Measurements from ENCODE around the gene PTPRD. TPM values are rescaled to one million over a fixed set of nuclear protein-coding genes. Genes with fewer than 3 reads are reported as not detected.

PTPRD gene
- total RNA-seq, 3 donors from 2014 or later: 2.9 to 5.4 (median 3.6) TPM

DNA sequence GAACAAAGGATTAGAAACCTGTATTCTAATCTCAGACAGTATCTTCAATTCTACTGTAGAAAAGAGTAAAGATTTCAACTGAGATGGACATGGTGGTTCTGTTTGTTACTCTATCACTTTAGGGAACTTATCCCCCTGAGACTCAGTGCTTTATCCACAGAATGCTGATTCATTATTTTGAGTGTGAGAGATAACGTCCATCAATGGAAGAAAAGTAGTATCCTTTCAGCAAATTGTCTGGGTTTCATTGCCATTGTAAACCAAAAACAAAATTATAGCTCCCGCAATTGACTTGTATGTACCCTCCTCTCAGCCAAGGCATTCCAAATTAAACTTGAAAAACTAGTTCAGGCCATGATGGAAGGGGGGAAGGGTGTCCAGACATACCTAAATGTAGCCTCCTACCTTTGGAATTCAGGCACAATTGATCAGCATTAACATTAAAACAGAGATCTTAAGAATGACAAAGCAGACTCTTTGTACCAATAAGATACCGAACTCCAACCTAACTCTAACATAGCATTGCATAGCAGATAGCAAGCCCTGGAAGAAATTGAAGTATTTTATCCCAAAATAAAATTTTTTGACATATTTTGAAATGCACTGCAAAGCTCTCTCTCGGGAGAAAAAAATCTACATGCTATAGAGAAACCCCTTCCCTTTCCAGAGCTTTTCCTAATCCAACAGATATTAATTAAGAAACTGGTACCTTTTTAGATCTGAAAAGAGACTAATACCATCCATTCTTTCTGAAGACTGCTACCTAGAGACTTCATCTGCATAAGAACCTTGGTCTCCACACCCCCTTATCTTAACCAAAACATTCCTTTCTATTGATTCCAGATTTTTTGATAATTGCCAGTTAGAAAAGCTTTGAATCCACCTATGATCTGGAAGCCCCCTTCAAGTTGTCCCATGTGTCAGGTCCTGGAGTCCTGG, 1055.7 kb downstream of the PTPRD start:
- TF ChIP-seq POLR2A (IDR thresholded peaks at IDR 0.05) (no peak), POLR2AphosphoS5 (IDR thresholded peaks at IDR 0.05) (no peak), CTCF (IDR thresholded peaks at IDR 0.05) (no peak)
- H3K9me3 ChIP-seq: no peaks in the 10 kb centered on the region
- DNase-seq (ENCODE audit: low spot score in 2 of 2): no peak
- no peaks in the 10 kb centered on the region for H3K27me3 ChIP-seq
- no peaks in the 10 kb centered on the region for H3K4me1 ChIP-seq
- no peak overlapping the region for H3K4me3 ChIP-seq
- H3K36me3 ChIP-seq: no peaks in the 10 kb centered on the region
- no peak overlapping the region for H3K27ac ChIP-seq
- intact Hi-C loops (cut with DNase I; ENCODE audit: low total_unique reads): no loop called here

DNA sequence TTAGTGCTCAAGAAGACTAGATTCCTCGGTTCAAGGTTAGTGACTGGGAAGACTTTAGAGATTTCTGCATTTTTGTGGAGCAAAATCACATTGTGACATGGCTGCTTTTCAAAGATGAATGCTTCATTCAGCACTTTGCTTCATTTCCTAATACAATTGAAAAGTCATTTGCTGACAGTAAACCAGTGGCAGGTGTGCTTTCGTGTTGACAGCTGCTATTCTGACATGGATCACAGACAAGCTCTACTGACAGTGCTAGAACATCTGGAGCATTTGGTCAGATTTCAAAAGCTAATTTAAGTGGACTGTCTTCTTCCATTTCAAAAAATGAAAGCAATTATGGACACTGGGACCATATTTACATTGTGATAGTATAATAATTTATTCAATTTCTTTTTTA, 1060.1 kb downstream of the PTPRD start:
- Histone ChIP-seq H3K27ac (no peak overlapping the region), H3K36me3 (no peaks in the 10 kb centered on the region), H3K4me1 (no peaks in the 10 kb centered on the region), H3K9me3 (no peaks in the 10 kb centered on the region), H3K27me3 (no peaks in the 10 kb centered on the region), H3K4me3 (no peak overlapping the region)
- no peak for DNase-seq (ENCODE audit: low spot score in 2 of 2)
- intact Hi-C loops (cut with DNase I; ENCODE audit: low total_unique reads): no loop called here
- TF ChIP-seq CTCF (IDR thresholded peaks at IDR 0.05) (no peak), POLR2AphosphoS5 (IDR thresholded peaks at IDR 0.05) (no peak), POLR2A (IDR thresholded peaks at IDR 0.05) (no peak)

DNA sequence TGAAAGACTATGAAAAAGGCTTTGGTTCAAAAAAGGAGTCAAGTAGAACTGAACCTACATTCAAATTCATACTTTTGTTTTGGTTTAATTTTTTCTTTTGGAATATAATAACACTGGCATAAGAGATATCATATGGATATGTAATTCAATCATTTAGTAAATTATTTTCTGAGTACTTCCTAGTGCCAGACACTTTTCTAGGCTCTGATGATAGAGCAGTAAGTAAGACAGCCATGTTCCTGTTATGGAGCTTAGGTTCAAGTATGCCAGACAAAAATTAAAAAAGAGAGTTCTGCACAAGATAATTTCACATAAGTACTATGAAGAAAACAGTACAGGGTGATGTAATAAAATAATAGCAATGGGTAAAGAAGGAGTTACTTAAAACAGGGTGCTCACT, 1074.0 kb downstream of the PTPRD start:
- no peaks in the 10 kb centered on the region for H3K36me3 ChIP-seq
- no peak overlapping the region for H3K4me3 ChIP-seq
- intact Hi-C loops (cut with DNase I; ENCODE audit: low total_unique reads): no loop called here
- no peak for TF ChIP-seq POLR2A (IDR thresholded peaks at IDR 0.05)
- TF ChIP-seq CTCF (IDR thresholded peaks at IDR 0.05): no peak
- no peak for TF ChIP-seq POLR2AphosphoS5 (IDR thresholded peaks at IDR 0.05)
- DNase-seq (ENCODE audit: low spot score in 2 of 2): no peak
- H3K27ac ChIP-seq: no peak overlapping the region
- no peaks in the 10 kb centered on the region for H3K27me3 ChIP-seq
- H3K9me3 ChIP-seq: no peaks in the 10 kb centered on the region
- H3K4me1 ChIP-seq: no peaks in the 10 kb centered on the region

- DNase-seq (ENCODE audit: low spot score in 2 of 2): no peak
- intact Hi-C loops (cut with DNase I; ENCODE audit: low total_unique reads): no loop called here
- Histone ChIP-seq H3K36me3 (no peaks in the 10 kb centered on the region), H3K9me3 (no peaks in the 10 kb centered on the region), H3K27ac (no peak overlapping the region), H3K27me3 (no peaks in the 10 kb centered on the region), H3K4me3 (no peak overlapping the region), H3K4me1 (no peaks in the 10 kb centered on the region)
- TF ChIP-seq POLR2A (IDR thresholded peaks at IDR 0.05) (no peak), CTCF (IDR thresholded peaks at IDR 0.05) (no peak), POLR2AphosphoS5 (IDR thresholded peaks at IDR 0.05) (no peak)
These were observed 1074.4 kb downstream of the PTPRD start for GRCh38 chr9:9538356-9538755.

DNA sequence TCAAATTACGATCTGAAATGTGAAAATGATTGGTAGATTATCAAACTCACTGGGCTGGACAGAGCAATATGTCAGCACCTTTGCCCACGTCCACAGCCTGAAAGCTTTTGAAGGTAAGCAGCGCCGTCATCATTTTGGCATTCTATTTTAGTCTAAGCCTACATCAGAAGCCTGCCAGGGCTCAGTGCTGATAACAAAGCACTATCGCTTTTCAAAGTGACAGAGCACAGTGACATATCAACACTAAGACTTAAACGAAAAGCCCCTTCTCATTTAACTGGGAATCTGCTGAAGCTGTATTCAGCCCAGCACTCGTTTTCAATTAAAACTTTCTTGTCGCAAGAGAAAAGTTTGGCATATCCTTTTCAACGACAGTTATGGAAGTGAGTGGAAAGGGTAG, 1076.3 kb downstream of the PTPRD start:
- intact Hi-C loops (cut with DNase I; ENCODE audit: low total_unique reads): no loop called here
- Histone ChIP-seq H3K36me3 (no peaks in the 10 kb centered on the region), H3K27me3 (no peaks in the 10 kb centered on the region), H3K9me3 (no peaks in the 10 kb centered on the region), H3K4me3 (no peak overlapping the region), H3K27ac (no peak overlapping the region), H3K4me1 (no peaks in the 10 kb centered on the region)
- no peak for TF ChIP-seq POLR2A (IDR thresholded peaks at IDR 0.05)
- TF ChIP-seq POLR2AphosphoS5 (IDR thresholded peaks at IDR 0.05): no peak
- no peak for TF ChIP-seq CTCF (IDR thresholded peaks at IDR 0.05)
- DNase-seq (ENCODE audit: low spot score in 2 of 2): no peak
